Muscle of leg (tissue), 9 donors: Measurements from ENCODE around the gene THY1. TPM values are rescaled to one million over a fixed set of nuclear protein-coding genes. Genes with fewer than 3 reads are reported as not detected.

Source experiments
- polyA plus RNA-seq, 8 donors: library from polyadenylated mRNA; unstranded; fragments of 120-200 nt; gene quantifications; one replicate each; pipeline versions ENCODE4 v1.2.1 to v1.2.3, GENCODE V29; 2013; ENCODE audit warnings: inconsistent platforms in 1 of 8, low replicate concordance in 1 of 8; ENCODE audit not compliant: insufficient read length in 8 of 8, insufficient read depth in 1 of 8
- total RNA-seq: library from RNA; stranded (reverse); fragments of 120-200 nt; gene quantifications from one replicate; pipeline ENCODE4 v1.2.4, GENCODE V29; 2013

The THY1 gene
- total and polyA plus RNA-seq, 9 donors: 89.3 to 202 (median 161) TPM

Other genes starting within 250 kb of the THY1 start
- 0.09 TPM for gene NHERF4, start 237.7 kb downstream of the THY1 start, total RNA-seq
- 1 to 10 TPM in 1 of 8 donors, under 1 TPM in 5, not detected in 2; 0.05 to 2.3 (median 0.10) TPM for gene NHERF4, start 237.7 kb downstream of the THY1 start, polyA plus RNA-seq
- 6.0 TPM for gene CBL, start 216.8 kb downstream of the THY1 start, total RNA-seq
- gene CBL, start 216.8 kb downstream of the THY1 start, polyA plus RNA-seq: 10 to 100 TPM in 6 of 8 donors, 1 to 10 TPM in 2; 8.7 to 15.0 (median 11.9) TPM
- gene MCAM, start 106.0 kb downstream of the THY1 start, total RNA-seq: 146 TPM
- gene MCAM, start 106.0 kb downstream of the THY1 start, polyA plus RNA-seq: 100 to 1,000 TPM; 167 to 231 (median 208) TPM
- gene RNF26, start 88.6 kb downstream of the THY1 start, total RNA-seq: 3.0 TPM
- gene RNF26, start 88.6 kb downstream of the THY1 start, polyA plus RNA-seq: 10 to 100 TPM; 13.3 to 22.1 (median 18.4) TPM
- 34.9 TPM for gene C1QTNF5, start 82.3 kb downstream of the THY1 start, total RNA-seq
- gene C1QTNF5, start 82.3 kb downstream of the THY1 start, polyA plus RNA-seq: 10 to 100 TPM; 20.3 to 41.9 (median 35.3) TPM
- gene MFRP, start 76.5 kb downstream of the THY1 start, total RNA-seq: not detected
- gene MFRP, start 76.5 kb downstream of the THY1 start, polyA plus RNA-seq: not detected
- gene USP2, start 41.5 kb downstream of the THY1 start, total RNA-seq: 8.3 TPM
- 10 to 100 TPM; 31.5 to 53.3 (median 37.9) TPM for gene USP2, start 41.5 kb downstream of the THY1 start, polyA plus RNA-seq